Brain microvascular endothelial cell (primary cell): ENCODE data around the gene DIAPH3.

ENCODE experiments used
- DNase-seq: peaks from one replicate; pipeline ENCODE4 v3.0.0-alpha.2; 2020
- H3K27ac ChIP-seq: fragments of 250-450 bp; sonication (Bioruptor Pico); 2 replicates; pipeline ENCODE4 v1.5.1; 2020; ENCODE audit warnings: mild to moderate bottlenecking, moderate library complexity
- H3K27me3 ChIP-seq: fragments of 250-450 bp; sonication (Bioruptor Pico); replicated peaks from 2 replicates; pipeline ENCODE4 v1.5.1; 2020; ENCODE audit warnings: mild to moderate bottlenecking
- H3K36me3 ChIP-seq: fragments of 250-450 bp; sonication (Bioruptor Pico); replicated peaks from 2 replicates; pipeline ENCODE4 v1.5.1; 2020; ENCODE audit warnings: mild to moderate bottlenecking
- H3K4me3 ChIP-seq: 2 replicates; pipeline ENCODE4 v1.5.1; 2011; ENCODE audit warnings: low read depth, mild to moderate bottlenecking, control low read depth, low read length, moderate library complexity
- in situ Hi-C: cut with HindIII; loops from 2 replicates; pipeline ENCODE4 v1.10.0; 2017; ENCODE audit warnings: low sequenced_read_pairs, low pct_ligation_motif_present
- TF ChIP-seq, protein P1 (sequence below): IDR thresholded peaks from 2 replicates; pipeline ENCODE4 v1.5.1; 2011; ENCODE audit warnings: low read depth, mild to moderate bottlenecking, moderate library complexity, low read length, control low read depth, inconsistent platforms; ENCODE audit errors: missing control alignments

The DIAPH3 gene

DNA sequence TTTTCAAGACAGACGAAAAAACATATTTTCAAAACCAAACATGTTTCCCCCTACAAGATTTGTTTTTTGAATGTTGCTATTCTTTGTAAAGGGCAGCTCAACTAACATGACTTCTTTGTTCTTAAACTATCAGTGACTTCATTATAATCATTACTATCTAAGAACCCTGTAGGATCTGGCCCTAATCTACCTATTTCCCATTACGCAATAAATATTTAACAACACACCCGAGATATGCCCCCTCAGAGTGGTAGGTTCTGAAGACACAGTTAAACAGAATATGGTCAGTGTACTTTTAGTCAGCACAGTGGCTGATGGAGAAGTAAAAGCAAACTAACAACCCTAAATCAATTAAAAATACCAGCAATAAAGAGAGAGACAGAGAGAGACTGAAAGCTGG is 186.9 kb downstream of the DIAPH3 start:
- Histone ChIP-seq H3K27me3 (no peaks in the 10 kb centered on the region), H3K36me3 (no peaks in the 10 kb centered on the region), H3K27ac (no peak overlapping the region), H3K4me3 (no peak overlapping the region)
- in situ Hi-C loops, result no loop called here
- TF ChIP-seq, protein P1, sequence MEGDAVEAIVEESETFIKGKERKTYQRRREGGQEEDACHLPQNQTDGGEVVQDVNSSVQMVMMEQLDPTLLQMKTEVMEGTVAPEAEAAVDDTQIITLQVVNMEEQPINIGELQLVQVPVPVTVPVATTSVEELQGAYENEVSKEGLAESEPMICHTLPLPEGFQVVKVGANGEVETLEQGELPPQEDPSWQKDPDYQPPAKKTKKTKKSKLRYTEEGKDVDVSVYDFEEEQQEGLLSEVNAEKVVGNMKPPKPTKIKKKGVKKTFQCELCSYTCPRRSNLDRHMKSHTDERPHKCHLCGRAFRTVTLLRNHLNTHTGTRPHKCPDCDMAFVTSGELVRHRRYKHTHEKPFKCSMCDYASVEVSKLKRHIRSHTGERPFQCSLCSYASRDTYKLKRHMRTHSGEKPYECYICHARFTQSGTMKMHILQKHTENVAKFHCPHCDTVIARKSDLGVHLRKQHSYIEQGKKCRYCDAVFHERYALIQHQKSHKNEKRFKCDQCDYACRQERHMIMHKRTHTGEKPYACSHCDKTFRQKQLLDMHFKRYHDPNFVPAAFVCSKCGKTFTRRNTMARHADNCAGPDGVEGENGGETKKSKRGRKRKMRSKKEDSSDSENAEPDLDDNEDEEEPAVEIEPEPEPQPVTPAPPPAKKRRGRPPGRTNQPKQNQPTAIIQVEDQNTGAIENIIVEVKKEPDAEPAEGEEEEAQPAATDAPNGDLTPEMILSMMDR, result no peak
- DNase-seq, result no peak

DNA sequence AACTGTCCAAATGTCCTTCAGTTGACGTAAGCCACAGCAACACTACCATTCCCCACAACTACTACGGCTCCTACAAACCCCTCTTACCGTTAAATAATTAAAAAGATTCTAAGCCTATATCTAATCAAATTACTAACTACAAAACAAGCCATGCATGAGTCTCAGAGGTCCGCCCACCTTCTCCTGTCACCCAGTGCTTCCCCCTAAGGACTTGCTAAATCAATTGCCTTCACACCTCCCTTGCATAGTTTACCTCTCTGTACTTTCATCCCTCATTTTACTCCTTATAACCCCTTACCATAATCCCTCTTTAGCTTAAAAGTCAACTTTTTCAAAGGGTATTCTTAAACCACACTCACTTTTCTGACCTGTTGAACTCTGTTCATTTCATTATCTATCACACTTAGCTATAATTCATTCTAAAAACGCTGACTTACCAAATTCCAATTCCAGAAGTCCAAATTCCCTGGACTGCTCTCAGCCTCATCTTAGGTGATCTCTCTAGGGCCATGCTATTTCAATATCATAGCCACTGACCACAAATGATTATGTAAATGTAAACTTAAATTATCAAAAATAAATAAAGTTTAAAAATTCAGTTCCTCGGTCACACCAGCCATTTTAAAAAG is 187.8 kb downstream of the DIAPH3 start:
- Histone ChIP-seq H3K36me3 (no peaks in the 10 kb centered on the region), H3K27me3 (no peaks in the 10 kb centered on the region), H3K4me3 (no peak overlapping the region), H3K27ac (no peak overlapping the region)
- TF ChIP-seq, protein P1, result no peak
- in situ Hi-C loops, result no loop called here
- no peak for DNase-seq

DNA sequence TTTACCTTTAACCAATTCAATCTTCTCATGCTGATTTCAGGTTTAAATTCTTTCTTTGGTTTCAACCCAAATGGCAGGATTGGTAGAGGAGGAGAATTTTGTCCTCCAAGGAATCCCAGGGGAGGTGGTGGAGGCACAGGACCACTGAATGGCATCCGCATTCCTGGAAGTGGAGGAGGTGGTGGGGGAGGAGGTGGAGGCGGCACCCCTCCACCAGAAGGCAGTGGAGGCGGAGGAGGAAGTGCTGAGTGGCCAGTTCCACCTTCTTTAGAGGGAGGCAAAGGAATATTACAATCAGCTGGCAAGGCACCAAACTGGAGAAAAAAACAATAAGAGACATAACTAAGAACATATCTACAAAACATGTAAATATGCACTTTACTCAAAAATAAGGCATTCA is 192.9 kb downstream of the DIAPH3 start:
- no peak for DNase-seq
- Histone ChIP-seq H3K36me3 (no peaks in the 10 kb centered on the region), H3K27ac (no peak overlapping the region), H3K27me3 (no peaks in the 10 kb centered on the region), H3K4me3 (no peak overlapping the region)
- in situ Hi-C loops, result no loop called here
- TF ChIP-seq, protein P1, result no peak

DNA sequence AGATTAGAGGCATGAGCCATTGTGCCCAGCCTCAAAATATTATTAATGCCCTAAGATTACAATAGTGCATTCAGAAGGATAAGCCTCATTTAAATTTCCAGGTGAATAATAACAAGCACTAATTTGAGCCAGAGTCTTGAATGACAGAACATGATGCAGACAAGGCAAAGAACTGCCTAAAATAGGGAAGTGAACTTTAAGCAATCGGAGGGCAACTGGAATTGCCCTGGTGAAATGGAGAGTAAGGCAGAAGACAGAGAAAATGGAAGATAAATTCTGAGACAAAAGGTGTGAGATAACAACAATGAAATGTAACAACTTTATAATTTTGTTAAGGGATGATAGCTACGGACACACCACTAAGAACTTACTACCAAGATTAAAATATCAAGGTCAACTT is 199.9 kb downstream of the DIAPH3 start:
- in situ Hi-C loops, result no loop called here
- Histone ChIP-seq H3K4me3 (no peak overlapping the region), H3K36me3 (no peaks in the 10 kb centered on the region), H3K27me3 (no peaks in the 10 kb centered on the region), H3K27ac (no peak overlapping the region)
- DNase-seq, result no peak
- TF ChIP-seq, protein P1, result no peak

DNA sequence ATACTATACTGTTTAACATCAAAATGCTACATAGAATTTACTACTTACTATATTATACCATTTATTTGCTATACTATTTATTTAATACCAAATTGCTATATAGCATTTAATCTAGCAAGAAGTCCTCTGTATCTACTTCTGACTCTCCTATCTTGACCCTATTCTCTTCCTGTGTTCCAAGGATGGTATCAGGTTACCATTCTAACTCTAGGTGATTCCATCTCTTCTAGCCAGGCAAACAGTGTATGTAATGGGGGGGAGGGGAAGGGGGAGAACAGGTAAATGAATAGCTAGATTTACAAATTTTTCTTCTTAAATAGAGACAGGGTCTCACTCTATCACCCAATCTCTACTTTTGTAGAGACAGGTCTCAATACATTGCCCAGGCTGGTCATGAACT is 200.3 kb downstream of the DIAPH3 start:
- Histone ChIP-seq H3K36me3 (no peaks in the 10 kb centered on the region), H3K27me3 (no peaks in the 10 kb centered on the region), H3K27ac (no peak overlapping the region), H3K4me3 (no peak overlapping the region)
- TF ChIP-seq, protein P1, result no peak
- in situ Hi-C loops, result no loop called here
- no peak for DNase-seq

DNA sequence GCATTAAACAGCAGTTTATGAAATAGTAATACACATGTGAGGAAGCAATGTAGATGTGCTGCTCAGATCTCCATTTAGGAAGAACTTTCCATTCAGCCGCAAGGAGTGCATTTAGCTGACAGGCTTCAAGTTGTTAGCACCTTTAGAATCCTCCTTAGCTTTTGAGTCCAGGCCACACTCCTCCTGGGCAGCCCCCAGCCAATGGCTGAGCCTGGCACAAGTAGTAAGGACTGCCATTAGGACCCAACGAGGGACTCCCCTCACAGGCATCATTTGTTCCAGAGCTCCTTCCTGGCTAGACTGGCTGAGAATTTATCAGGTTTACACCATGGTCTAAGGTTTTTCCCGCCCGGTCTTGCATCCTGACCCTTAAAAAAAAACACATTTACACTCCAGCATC is 201.4 kb downstream of the DIAPH3 start:
- in situ Hi-C loops, result no loop called here
- TF ChIP-seq, protein P1, result no peak
- Histone ChIP-seq H3K27ac (no peak overlapping the region), H3K27me3 (no peaks in the 10 kb centered on the region), H3K4me3 (no peak overlapping the region), H3K36me3 (no peaks in the 10 kb centered on the region)
- DNase-seq, result no peak
